ENCODE data around the gene SLC44A2. TPM values are rescaled to one million over a fixed set of nuclear protein-coding genes. Genes with fewer than 3 reads are reported as not detected.
A peak's percentile ranks its signal among the peaks of the same experiment; 100 is the strongest.

SLC44A2 gene
- total and polyA plus RNA-seq, 2 of the 13 experiments (the other 11 are each of a cell fraction or from before 2014, with no cell fraction given), result 2.4 to 5.6 TPM

DNA sequence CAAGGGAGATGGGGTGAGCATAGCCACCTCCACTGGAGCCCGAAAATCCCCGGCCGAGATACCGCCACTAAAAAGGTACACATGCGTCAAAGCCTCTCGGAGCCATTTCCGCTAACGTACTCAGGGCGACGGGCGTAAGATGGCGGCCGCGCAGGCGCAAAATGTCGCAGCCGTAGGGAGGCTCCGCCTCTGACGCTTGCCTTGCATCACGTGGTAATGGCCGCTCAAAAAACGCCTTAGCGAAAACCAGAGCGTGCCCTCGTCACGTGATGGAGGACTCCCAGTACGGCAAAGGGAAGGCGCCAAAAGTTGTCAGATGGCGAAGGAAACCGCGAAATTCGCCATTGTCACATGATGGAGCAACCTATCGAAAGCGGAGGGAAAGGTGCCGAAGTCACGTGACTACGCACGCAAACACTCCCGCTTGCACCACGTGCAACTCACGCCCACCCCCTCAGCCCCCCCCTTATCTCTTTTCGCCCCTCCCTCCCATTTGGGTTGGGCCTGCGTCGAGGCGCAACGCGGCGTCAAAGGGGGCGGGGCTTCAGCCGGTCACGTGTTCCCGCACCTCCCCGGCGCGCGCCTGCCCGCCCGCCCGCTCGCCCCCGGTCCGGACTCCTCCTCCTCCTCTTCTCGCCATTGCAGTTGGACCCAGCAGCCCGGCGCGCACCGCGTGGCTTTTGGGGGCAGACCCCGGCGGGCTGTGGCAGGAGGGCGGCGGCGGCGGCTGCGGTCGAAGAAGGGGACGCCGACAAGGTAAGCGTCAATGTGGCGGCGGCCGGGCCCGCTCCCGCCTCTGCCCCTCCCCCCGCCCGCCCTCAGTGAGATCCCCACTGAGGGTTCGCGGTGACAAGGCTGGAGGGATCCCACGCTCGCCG lies 28.6 kb downstream of the SLC44A2 start, which contains the start of gene ILF3 (continued):
- TF ChIP-seq, protein P1, sequence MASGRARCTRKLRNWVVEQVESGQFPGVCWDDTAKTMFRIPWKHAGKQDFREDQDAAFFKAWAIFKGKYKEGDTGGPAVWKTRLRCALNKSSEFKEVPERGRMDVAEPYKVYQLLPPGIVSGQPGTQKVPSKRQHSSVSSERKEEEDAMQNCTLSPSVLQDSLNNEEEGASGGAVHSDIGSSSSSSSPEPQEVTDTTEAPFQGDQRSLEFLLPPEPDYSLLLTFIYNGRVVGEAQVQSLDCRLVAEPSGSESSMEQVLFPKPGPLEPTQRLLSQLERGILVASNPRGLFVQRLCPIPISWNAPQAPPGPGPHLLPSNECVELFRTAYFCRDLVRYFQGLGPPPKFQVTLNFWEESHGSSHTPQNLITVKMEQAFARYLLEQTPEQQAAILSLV (CRISPR knock-in tag; IDR thresholded peaks at IDR 0.05; ENCODE audit: borderline replicate concordance), result peak; percentile 86
- TF ChIP-seq ZNF790 (CRISPR knock-in tag; IDR thresholded peaks at IDR 0.05; ENCODE audit: borderline replicate concordance) (peak; percentile 54; the same call in 1 of the 2 replicates), ZNF180 (CRISPR knock-in tag; IDR thresholded peaks at IDR 0.05; ENCODE audit: borderline replicate concordance, low read depth) (no peak), RBAK (CRISPR knock-in tag; IDR thresholded peaks at IDR 0.05) (no peak), ZNF292 (CRISPR knock-in tag; IDR thresholded peaks at IDR 0.05; ENCODE audit: borderline replicate concordance, low read depth) (no peak), ZNF354B (CRISPR knock-in tag; IDR thresholded peaks at IDR 0.05) (no peak), FOXK2 (IDR thresholded peaks at IDR 0.05) (peak; percentile 81), TCF12 (IDR thresholded peaks at IDR 0.05) (no peak), TCF12 (CRISPR knock-in tag; IDR thresholded peaks at IDR 0.05) (0 out of 2 replicates have a peak, but pooled peaks have one; percentile 29), HOXA3 (CRISPR knock-in tag; IDR thresholded peaks at IDR 0.05) (peak; percentile 99), YEATS4 (CRISPR knock-in tag; IDR thresholded peaks at IDR 0.05; ENCODE audit: borderline replicate concordance) (peak; percentile 95), SP4 (CRISPR knock-in tag; IDR thresholded peaks at IDR 0.05) (peak; percentile 86), ZNF30 (CRISPR knock-in tag; IDR thresholded peaks at IDR 0.05) (no peak), SALL1 (CRISPR knock-in tag; IDR thresholded peaks at IDR 0.05) (peak; percentile 93)
- TF ChIP-seq, protein P2, sequence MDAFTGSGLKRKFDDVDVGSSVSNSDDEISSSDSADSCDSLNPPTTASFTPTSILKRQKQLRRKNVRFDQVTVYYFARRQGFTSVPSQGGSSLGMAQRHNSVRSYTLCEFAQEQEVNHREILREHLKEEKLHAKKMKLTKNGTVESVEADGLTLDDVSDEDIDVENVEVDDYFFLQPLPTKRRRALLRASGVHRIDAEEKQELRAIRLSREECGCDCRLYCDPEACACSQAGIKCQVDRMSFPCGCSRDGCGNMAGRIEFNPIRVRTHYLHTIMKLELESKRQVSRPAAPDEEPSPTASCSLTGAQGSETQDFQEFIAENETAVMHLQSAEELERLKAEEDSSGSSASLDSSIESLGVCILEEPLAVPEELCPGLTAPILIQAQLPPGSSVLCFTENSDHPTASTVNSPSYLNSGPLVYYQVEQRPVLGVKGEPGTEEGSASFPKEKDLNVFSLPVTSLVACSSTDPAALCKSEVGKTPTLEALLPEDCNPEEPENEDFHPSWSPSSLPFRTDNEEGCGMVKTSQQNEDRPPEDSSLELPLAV (CRISPR knock-in tag; conservative IDR thresholded peaks at IDR 0.05; ENCODE audit: low read depth), result no peak
- TF ChIP-seq, protein P3, sequence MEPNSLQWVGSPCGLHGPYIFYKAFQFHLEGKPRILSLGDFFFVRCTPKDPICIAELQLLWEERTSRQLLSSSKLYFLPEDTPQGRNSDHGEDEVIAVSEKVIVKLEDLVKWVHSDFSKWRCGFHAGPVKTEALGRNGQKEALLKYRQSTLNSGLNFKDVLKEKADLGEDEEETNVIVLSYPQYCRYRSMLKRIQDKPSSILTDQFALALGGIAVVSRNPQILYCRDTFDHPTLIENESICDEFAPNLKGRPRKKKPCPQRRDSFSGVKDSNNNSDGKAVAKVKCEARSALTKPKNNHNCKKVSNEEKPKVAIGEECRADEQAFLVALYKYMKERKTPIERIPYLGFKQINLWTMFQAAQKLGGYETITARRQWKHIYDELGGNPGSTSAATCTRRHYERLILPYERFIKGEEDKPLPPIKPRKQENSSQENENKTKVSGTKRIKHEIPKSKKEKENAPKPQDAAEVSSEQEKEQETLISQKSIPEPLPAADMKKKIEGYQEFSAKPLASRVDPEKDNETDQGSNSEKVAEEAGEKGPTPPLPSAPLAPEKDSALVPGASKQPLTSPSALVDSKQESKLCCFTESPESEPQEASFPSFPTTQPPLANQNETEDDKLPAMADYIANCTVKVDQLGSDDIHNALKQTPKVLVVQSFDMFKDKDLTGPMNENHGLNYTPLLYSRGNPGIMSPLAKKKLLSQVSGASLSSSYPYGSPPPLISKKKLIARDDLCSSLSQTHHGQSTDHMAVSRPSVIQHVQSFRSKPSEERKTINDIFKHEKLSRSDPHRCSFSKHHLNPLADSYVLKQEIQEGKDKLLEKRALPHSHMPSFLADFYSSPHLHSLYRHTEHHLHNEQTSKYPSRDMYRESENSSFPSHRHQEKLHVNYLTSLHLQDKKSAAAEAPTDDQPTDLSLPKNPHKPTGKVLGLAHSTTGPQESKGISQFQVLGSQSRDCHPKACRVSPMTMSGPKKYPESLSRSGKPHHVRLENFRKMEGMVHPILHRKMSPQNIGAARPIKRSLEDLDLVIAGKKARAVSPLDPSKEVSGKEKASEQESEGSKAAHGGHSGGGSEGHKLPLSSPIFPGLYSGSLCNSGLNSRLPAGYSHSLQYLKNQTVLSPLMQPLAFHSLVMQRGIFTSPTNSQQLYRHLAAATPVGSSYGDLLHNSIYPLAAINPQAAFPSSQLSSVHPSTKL (CRISPR knock-in tag; IDR thresholded peaks at IDR 0.05), result peak; percentile 54
- TF ChIP-seq, protein P4, sequence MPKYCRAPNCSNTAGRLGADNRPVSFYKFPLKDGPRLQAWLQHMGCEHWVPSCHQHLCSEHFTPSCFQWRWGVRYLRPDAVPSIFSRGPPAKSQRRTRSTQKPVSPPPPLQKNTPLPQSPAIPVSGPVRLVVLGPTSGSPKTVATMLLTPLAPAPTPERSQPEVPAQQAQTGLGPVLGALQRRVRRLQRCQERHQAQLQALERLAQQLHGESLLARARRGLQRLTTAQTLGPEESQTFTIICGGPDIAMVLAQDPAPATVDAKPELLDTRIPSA (CRISPR knock-in tag; IDR thresholded peaks at IDR 0.05; ENCODE audit: borderline replicate concordance), result peak; percentile 100
- TF ChIP-seq, protein P5, sequence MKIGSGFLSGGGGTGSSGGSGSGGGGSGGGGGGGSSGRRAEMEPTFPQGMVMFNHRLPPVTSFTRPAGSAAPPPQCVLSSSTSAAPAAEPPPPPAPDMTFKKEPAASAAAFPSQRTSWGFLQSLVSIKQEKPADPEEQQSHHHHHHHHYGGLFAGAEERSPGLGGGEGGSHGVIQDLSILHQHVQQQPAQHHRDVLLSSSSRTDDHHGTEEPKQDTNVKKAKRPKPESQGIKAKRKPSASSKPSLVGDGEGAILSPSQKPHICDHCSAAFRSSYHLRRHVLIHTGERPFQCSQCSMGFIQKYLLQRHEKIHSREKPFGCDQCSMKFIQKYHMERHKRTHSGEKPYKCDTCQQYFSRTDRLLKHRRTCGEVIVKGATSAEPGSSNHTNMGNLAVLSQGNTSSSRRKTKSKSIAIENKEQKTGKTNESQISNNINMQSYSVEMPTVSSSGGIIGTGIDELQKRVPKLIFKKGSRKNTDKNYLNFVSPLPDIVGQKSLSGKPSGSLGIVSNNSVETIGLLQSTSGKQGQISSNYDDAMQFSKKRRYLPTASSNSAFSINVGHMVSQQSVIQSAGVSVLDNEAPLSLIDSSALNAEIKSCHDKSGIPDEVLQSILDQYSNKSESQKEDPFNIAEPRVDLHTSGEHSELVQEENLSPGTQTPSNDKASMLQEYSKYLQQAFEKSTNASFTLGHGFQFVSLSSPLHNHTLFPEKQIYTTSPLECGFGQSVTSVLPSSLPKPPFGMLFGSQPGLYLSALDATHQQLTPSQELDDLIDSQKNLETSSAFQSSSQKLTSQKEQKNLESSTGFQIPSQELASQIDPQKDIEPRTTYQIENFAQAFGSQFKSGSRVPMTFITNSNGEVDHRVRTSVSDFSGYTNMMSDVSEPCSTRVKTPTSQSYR (CRISPR knock-in tag; IDR thresholded peaks at IDR 0.05; ENCODE audit: borderline replicate concordance), result 0 out of 2 replicates have a peak, but pooled peaks have one; percentile 27

Data from HepG2 (cell line).